CD4-positive, alpha-beta T cell treated with Interleukin-12 subunit alpha and Interleukin-12 subunit beta, for 1 hour (primary cell): Measurements from ENCODE around the gene RDH8.

Experiments
- DNase-seq: peaks from one replicate; pipeline ENCODE4 v3.0.0-alpha.2; 2020

RDH8 gene

DNA sequence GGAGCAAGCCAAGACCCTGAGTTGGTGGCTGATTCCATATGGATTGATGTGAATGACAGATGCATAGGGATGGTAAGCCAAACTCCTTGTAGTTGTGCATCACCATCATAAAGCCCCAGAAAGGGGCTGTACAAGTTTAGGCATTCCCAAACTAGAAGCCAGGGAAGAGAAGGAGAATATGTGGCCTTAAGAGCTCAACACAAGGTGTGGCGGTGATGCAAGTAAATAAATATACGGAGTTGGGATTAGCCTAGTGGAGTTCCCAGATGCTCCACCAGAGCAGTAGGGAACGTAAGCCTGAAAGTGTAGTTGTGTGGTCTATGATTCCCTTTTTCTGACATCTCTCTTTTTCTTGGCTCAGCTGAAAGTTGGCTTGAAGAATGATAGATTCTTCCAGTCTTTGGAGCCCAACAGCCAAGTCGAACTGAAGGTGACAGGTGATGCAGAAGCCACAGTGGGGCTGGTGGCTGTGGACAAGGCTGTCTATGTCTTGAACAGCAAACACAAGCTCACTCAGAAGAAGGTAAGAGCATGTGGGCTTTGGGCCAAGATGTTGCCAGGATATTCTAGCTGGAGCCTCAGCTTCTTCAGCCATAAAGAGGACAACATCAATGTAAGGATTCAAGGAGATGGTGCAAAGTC is 30.1 kb downstream of the RDH8 start:
- no peak for DNase-seq

GRCh38 chr19:10044390-10044789 is 31.1 kb downstream of the RDH8 start:
- DNase-seq, result no peak

DNA sequence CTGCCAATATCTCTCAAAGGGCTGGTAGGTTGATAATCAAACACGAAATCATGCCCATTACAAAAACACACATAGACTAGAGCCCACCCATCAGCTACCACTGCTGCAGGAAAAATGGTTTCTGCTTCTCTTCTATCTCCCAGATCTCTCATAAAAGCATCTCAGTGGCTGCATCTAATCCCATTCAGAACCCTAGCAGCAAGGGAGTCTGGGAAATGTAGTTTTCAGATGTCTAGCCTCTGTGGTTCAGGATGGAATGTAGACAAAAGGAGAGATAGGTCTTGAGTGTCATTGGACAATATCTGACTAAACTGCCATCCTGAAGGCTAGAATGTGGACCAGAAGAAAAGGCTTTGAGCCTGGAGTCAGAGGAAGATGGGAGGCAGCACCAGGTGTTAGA is 32.1 kb downstream of the RDH8 start:
- no peak for DNase-seq

- DNase-seq, result no peak
These were observed 36.3 kb downstream of the RDH8 start for GRCh38 chr19:10049626-10050025.

DNA sequence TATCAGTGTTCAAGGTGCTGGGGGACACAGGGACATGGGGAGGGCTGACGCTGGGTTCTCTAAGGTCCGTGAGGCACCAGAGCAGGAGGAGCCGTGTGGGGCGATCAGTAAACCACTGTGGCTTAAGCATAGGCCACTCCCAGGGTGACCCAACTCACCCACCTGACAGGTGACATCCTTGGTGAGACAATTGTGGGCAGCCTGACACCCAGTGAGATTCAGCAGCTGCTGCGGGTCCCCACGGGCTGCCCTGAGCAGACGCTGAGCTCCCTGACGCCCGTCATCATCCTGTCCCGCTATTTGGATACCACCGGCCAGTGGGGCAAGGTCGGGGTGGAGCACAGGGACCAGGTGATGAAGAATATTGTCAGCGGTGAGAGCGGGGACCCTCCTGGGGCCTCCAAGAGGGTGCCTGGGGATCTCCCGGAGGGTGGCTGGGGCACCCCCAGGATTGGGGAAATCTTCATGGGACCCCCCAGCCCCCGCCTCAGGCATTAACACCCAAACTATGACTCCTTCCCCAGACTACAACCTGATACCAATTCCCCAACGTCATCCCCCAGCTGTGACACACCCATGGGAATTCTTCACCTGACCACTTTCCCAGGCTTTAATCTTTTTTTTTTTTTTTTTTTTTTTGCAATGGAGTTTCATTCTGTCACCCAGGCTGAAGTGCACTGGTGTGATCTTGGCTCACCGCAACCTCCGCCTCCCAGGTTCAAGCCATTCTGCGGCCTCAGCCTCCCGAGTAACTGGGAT is 39.5 kb downstream of the RDH8 start:
- no peak for DNase-seq

GRCh38 chr19:10061717-10062310 is 48.5 kb downstream of the RDH8 start:
- no peak for DNase-seq

- DNase-seq, result no peak
These were observed 54.9 kb downstream of the RDH8 start for GRCh38 chr19:10068205-10068604.

GRCh38 chr19:10069046-10069445 is 55.8 kb downstream of the RDH8 start:
- DNase-seq, result no peak

- DNase-seq, result no peak
These were observed 57.6 kb downstream of the RDH8 start for GRCh38 chr19:10070730-10071446.
